Measurements from ENCODE around the gene SMIM10. TPM values are rescaled to one million over a fixed set of nuclear protein-coding genes. Genes with fewer than 3 reads are reported as not detected.
"Not testable (repeated sequence)": the region's sequence is repeated elsewhere in the genome, so short reads cannot be mapped to it uniquely, and the experiment has no call there.

The SMIM10 gene
- total RNA-seq, result 2.1 TPM

- Histone ChIP-seq H3K27ac (ENCODE audit: low read depth, low read length) (no peak within 1 kb of the TSS), H3K27me3 (ENCODE audit: control insufficient read depth in 3 of 3, insufficient read depth in 3 of 3, low read length in 3 of 3) (no peaks in the 10 kb centered on the region), H3K9ac (ENCODE audit: low read depth in 1 of 3, low read length in 3 of 3) (peak within 1 kb of the TSS; percentile 61 to 74 (median 69)), H3K4me1 (ENCODE audit: control insufficient read depth in 3 of 3, insufficient read depth in 3 of 3, low read length in 3 of 3) (peaks cover 0 to 3% (median 1%) of the 10 kb centered on the region in 3 donors), H3K4me3 (ENCODE audit: low read length in 3 of 3) (peak within 1 kb of the TSS; percentile 60 to 75 (median 62)), H3K36me3 (ENCODE audit: control insufficient read depth in 3 of 3, insufficient read depth in 3 of 3, low read length in 3 of 3) (no peaks in the 10 kb centered on the region), H3K9me3 (ENCODE audit: control insufficient read depth in 3 of 3, low read length in 3 of 3) (no peaks in the 10 kb centered on the region)
These were observed at the start of gene SMIM10 for GRCh38 chrX:134990801-134991481. Gene SMIM10 (plus strand): TSS chrX:134990991. CDS start chrX:134991096, 105 bp downstream.

- not testable (repeated sequence) for H3K9ac ChIP-seq (ENCODE audit: low read depth in 1 of 3, low read length in 3 of 3); H3K27me3 ChIP-seq (ENCODE audit: control insufficient read depth in 3 of 3, insufficient read depth in 3 of 3, low read length in 3 of 3)
These were observed 44.4 kb upstream of the SMIM10 start for GRCh38 chrX:134946364-134946763.

GRCh38 chrX:134948333-134949241 is 42.2 kb upstream of the SMIM10 start:
- no peak overlapping the region for H3K27ac ChIP-seq (ENCODE audit: low read depth, low read length)
- no peaks in the 10 kb centered on the region for H3K9me3 ChIP-seq (ENCODE audit: control insufficient read depth in 3 of 3, low read length in 3 of 3)
- no peaks in the 10 kb centered on the region for H3K4me1 ChIP-seq (ENCODE audit: control insufficient read depth in 3 of 3, insufficient read depth in 3 of 3, low read length in 3 of 3)
- H3K27me3 ChIP-seq (ENCODE audit: control insufficient read depth in 3 of 3, insufficient read depth in 3 of 3, low read length in 3 of 3), result no peaks in the 10 kb centered on the region
- no peaks in the 10 kb centered on the region for H3K36me3 ChIP-seq (ENCODE audit: control insufficient read depth in 3 of 3, insufficient read depth in 3 of 3, low read length in 3 of 3)
- H3K4me3 ChIP-seq (ENCODE audit: low read length in 3 of 3), result no peak overlapping the region
- H3K9ac ChIP-seq (ENCODE audit: low read depth in 1 of 3, low read length in 3 of 3), result no peak overlapping the region

More at GRCh38 chrX:134946364-134946763, 44.4 kb upstream of the SMIM10 start:
- not testable (repeated sequence) for H3K4me1 ChIP-seq (ENCODE audit: control insufficient read depth in 3 of 3, insufficient read depth in 3 of 3, low read length in 3 of 3); H3K27ac ChIP-seq (ENCODE audit: low read depth, low read length); H3K9me3 ChIP-seq (ENCODE audit: control insufficient read depth in 3 of 3, low read length in 3 of 3); H3K4me3 ChIP-seq (ENCODE audit: low read length in 3 of 3); H3K36me3 ChIP-seq (ENCODE audit: control insufficient read depth in 3 of 3, insufficient read depth in 3 of 3, low read length in 3 of 3)

- H3K9me3 ChIP-seq (ENCODE audit: control insufficient read depth in 3 of 3, low read length in 3 of 3), result no peaks in the 10 kb centered on the region
- H3K27me3 ChIP-seq (ENCODE audit: control insufficient read depth in 3 of 3, insufficient read depth in 3 of 3, low read length in 3 of 3), result no peaks in the 10 kb centered on the region
These were observed 41.5 kb upstream of the SMIM10 start for GRCh38 chrX:134949271-134949670.

GRCh38 chrX:134957836-134958235 is 33.0 kb upstream of the SMIM10 start:
- Histone ChIP-seq H3K36me3 (ENCODE audit: control insufficient read depth in 3 of 3, insufficient read depth in 3 of 3, low read length in 3 of 3) (no peaks in the 10 kb centered on the region), H3K9me3 (ENCODE audit: control insufficient read depth in 3 of 3, low read length in 3 of 3) (no peaks in the 10 kb centered on the region), H3K9ac (ENCODE audit: low read depth in 1 of 3, low read length in 3 of 3) (no peak overlapping the region)

More at GRCh38 chrX:134949271-134949670, 41.5 kb upstream of the SMIM10 start:
- H3K36me3 ChIP-seq (ENCODE audit: control insufficient read depth in 3 of 3, insufficient read depth in 3 of 3, low read length in 3 of 3), result no peaks in the 10 kb centered on the region
- H3K4me3 ChIP-seq (ENCODE audit: low read length in 3 of 3), result no peak overlapping the region
- H3K9ac ChIP-seq (ENCODE audit: low read depth in 1 of 3, low read length in 3 of 3), result no peak overlapping the region
- no peaks in the 10 kb centered on the region for H3K4me1 ChIP-seq (ENCODE audit: control insufficient read depth in 3 of 3, insufficient read depth in 3 of 3, low read length in 3 of 3)
- no peak overlapping the region for H3K27ac ChIP-seq (ENCODE audit: low read depth, low read length)

GRCh38 chrX:134960366-134960765 is 30.4 kb upstream of the SMIM10 start:
- H3K9me3 ChIP-seq (ENCODE audit: control insufficient read depth in 3 of 3, low read length in 3 of 3); H3K4me3 ChIP-seq (ENCODE audit: low read length in 3 of 3); H3K4me1 ChIP-seq (ENCODE audit: control insufficient read depth in 3 of 3, insufficient read depth in 3 of 3, low read length in 3 of 3); H3K36me3 ChIP-seq (ENCODE audit: control insufficient read depth in 3 of 3, insufficient read depth in 3 of 3, low read length in 3 of 3); H3K27me3 ChIP-seq (ENCODE audit: control insufficient read depth in 3 of 3, insufficient read depth in 3 of 3, low read length in 3 of 3); H3K9ac ChIP-seq (ENCODE audit: low read depth in 1 of 3, low read length in 3 of 3); H3K27ac ChIP-seq (ENCODE audit: low read depth, low read length): not testable (repeated sequence)

More at GRCh38 chrX:134957836-134958235, 33.0 kb upstream of the SMIM10 start:
- Histone ChIP-seq H3K27me3 (ENCODE audit: control insufficient read depth in 3 of 3, insufficient read depth in 3 of 3, low read length in 3 of 3) (no peaks in the 10 kb centered on the region), H3K4me3 (ENCODE audit: low read length in 3 of 3) (no peak overlapping the region), H3K4me1 (ENCODE audit: control insufficient read depth in 3 of 3, insufficient read depth in 3 of 3, low read length in 3 of 3) (no peaks in the 10 kb centered on the region), H3K27ac (ENCODE audit: low read depth, low read length) (no peak overlapping the region)

- H3K9me3 ChIP-seq (ENCODE audit: control insufficient read depth in 3 of 3, low read length in 3 of 3), result no peaks in the 10 kb centered on the region
- H3K36me3 ChIP-seq (ENCODE audit: control insufficient read depth in 3 of 3, insufficient read depth in 3 of 3, low read length in 3 of 3), result no peaks in the 10 kb centered on the region
- no peak overlapping the region for H3K9ac ChIP-seq (ENCODE audit: low read depth in 1 of 3, low read length in 3 of 3)
- no peak overlapping the region for H3K27ac ChIP-seq (ENCODE audit: low read depth, low read length)
- no peaks in the 10 kb centered on the region for H3K27me3 ChIP-seq (ENCODE audit: control insufficient read depth in 3 of 3, insufficient read depth in 3 of 3, low read length in 3 of 3)
- H3K4me3 ChIP-seq (ENCODE audit: low read length in 3 of 3), result no peak overlapping the region
- no peaks in the 10 kb centered on the region for H3K4me1 ChIP-seq (ENCODE audit: control insufficient read depth in 3 of 3, insufficient read depth in 3 of 3, low read length in 3 of 3)
These were observed 27.8 kb upstream of the SMIM10 start for GRCh38 chrX:134963041-134963440.

- Histone ChIP-seq H3K36me3 (ENCODE audit: control insufficient read depth in 3 of 3, insufficient read depth in 3 of 3, low read length in 3 of 3) (no peaks in the 10 kb centered on the region), H3K27ac (ENCODE audit: low read depth, low read length) (no peak overlapping the region), H3K4me1 (ENCODE audit: control insufficient read depth in 3 of 3, insufficient read depth in 3 of 3, low read length in 3 of 3) (no peaks in the 10 kb centered on the region), H3K9me3 (ENCODE audit: control insufficient read depth in 3 of 3, low read length in 3 of 3) (no peaks in the 10 kb centered on the region), H3K9ac (ENCODE audit: low read depth in 1 of 3, low read length in 3 of 3) (no peak overlapping the region), H3K4me3 (ENCODE audit: low read length in 3 of 3) (no peak overlapping the region), H3K27me3 (ENCODE audit: control insufficient read depth in 3 of 3, insufficient read depth in 3 of 3, low read length in 3 of 3) (no peaks in the 10 kb centered on the region)
These were observed 21.1 kb upstream of the SMIM10 start for GRCh38 chrX:134969726-134970125.

- Histone ChIP-seq H3K9ac (ENCODE audit: low read depth in 1 of 3, low read length in 3 of 3) (no peak overlapping the region), H3K27me3 (ENCODE audit: control insufficient read depth in 3 of 3, insufficient read depth in 3 of 3, low read length in 3 of 3) (no peaks in the 10 kb centered on the region), H3K27ac (ENCODE audit: low read depth, low read length) (no peak overlapping the region), H3K9me3 (ENCODE audit: control insufficient read depth in 3 of 3, low read length in 3 of 3) (no peaks in the 10 kb centered on the region), H3K4me1 (ENCODE audit: control insufficient read depth in 3 of 3, insufficient read depth in 3 of 3, low read length in 3 of 3) (no peaks in the 10 kb centered on the region), H3K36me3 (ENCODE audit: control insufficient read depth in 3 of 3, insufficient read depth in 3 of 3, low read length in 3 of 3) (no peaks in the 10 kb centered on the region), H3K4me3 (ENCODE audit: low read length in 3 of 3) (no peak overlapping the region)
These were observed 18.9 kb upstream of the SMIM10 start for GRCh38 chrX:134971926-134972325.

GRCh38 chrX:134975516-134975915 is 15.3 kb upstream of the SMIM10 start:
- H3K27ac ChIP-seq (ENCODE audit: low read depth, low read length), result no peak overlapping the region
- H3K4me3 ChIP-seq (ENCODE audit: low read length in 3 of 3), result no peak overlapping the region
- H3K27me3 ChIP-seq (ENCODE audit: control insufficient read depth in 3 of 3, insufficient read depth in 3 of 3, low read length in 3 of 3), result no peaks in the 10 kb centered on the region
- no peaks in the 10 kb centered on the region for H3K4me1 ChIP-seq (ENCODE audit: control insufficient read depth in 3 of 3, insufficient read depth in 3 of 3, low read length in 3 of 3)
- no peaks in the 10 kb centered on the region for H3K9me3 ChIP-seq (ENCODE audit: control insufficient read depth in 3 of 3, low read length in 3 of 3)
- H3K9ac ChIP-seq (ENCODE audit: low read depth in 1 of 3, low read length in 3 of 3), result no peak overlapping the region
- H3K36me3 ChIP-seq (ENCODE audit: control insufficient read depth in 3 of 3, insufficient read depth in 3 of 3, low read length in 3 of 3), result no peaks in the 10 kb centered on the region

Data from skeletal muscle tissue (tissue), 4 donors.